Measurements from ENCODE around the gene INTS13.
"Not testable (repeated sequence)": the region's sequence is repeated elsewhere in the genome, so short reads cannot be mapped to it uniquely, and the experiment has no call there.

INTS13 gene

DNA sequence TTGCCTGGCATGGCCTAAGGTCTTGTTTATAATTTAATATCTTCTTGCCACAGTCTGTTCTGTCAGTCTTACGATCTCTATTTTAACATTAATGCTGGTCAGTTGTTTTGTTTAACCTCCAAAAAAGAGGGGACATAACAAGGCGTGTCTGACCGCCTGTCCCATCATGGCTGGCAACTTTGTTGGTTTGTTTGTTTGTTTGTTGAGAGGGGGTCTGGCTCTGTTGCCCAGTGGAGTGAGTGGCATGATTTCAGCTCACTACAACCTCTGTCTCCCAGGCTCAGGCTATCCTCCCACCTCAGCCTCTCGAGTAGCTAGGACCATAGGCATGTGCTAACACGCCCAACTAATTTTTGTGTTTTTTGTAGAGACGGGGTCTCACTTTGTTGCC lies 68.7 kb downstream of the INTS13 start:
- no peak for DNase-seq

GRCh38 chr12:26868447-26869103 lies 69.2 kb downstream of the INTS13 start:
- DNase-seq: no peak

- DNase-seq: no peak
These were observed 70.7 kb downstream of the INTS13 start for GRCh38 chr12:26867080-26867479.

- DNase-seq: no peak
These were observed 74.3 kb downstream of the INTS13 start for GRCh38 chr12:26863515-26863914.

DNA sequence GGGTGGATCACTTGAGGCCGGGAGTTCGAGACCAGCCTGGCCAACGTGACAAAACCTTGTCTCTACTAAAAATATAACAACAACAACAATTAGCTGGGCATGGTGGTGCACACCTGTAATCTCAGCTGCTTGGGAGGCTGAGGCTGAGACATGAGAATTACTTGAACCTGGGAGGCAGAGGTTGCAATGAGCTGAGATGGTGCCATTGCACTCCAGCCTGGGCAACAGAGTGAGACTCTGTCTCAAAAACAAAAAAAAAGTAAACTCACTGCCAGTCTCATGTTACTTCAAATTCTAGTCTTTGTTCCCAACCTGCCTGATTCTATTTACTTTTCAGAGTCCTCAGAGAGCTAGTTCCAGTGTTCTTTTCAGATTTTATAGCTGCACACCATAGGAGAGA lies 75.0 kb downstream of the INTS13 start:
- DNase-seq: not testable (repeated sequence)

GRCh38 chr12:26861690-26862089 lies 76.1 kb downstream of the INTS13 start:
- DNase-seq: no peak

DNA sequence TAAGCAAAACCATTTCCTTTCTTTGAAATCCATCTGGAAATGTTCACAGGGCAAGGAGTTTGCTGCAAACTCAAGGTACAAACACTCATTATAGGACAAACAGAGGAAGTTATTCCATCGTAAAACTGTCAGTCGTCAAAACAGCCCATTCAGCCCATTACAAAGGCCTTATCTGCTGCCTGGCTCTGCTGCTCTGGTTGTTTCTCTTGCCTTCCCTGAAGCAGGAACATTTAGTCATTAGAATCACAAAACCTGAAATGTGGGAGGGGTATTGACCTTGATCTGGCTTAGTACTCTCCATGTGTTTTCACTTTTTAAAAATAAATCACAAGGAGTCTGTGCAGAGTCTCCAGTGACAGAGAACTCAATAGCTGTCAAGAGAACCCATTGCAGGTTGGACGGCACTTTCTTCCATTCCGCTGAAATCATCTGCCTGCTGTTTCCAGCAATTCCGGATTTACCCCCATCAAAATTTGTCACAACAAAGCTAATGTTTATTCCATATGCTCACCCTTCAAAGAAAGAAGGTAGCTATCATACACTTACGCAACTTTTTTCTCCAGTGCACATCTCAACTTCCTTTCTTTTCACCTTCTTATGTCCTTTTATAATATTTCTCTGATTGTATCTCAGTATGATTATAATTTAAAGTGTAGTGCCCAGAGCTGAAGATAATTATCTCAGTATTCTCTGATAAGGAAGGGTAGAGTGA lies 80.2 kb downstream of the INTS13 start:
- DNase-seq: no peak

GRCh38 chr12:26855337-26855736 lies 82.4 kb downstream of the INTS13 start:
- DNase-seq: no peak
